HAP-1 (cell line): ENCODE results near the gene ARMCX2.

Experiments
- DNase-seq, 2 experiments: peaks; one replicate each; pipeline ENCODE4 v3.0.0-alpha.2; 2016 to 2020; ENCODE audit warnings: low spot score in 2 of 2
- H3K27me3 ChIP-seq: fragments of 250-450 bp; sonication (Bioruptor Pico); 2 replicates; pipeline ENCODE4 v1.5.1; 2020; ENCODE audit warnings: low read depth, mild to moderate bottlenecking, moderate library complexity
- H3K36me3 ChIP-seq: fragments of 250-450 bp; sonication (Bioruptor Pico); replicated peaks from 2 replicates; pipeline ENCODE4 v1.5.1; 2020; ENCODE audit warnings: mild to moderate bottlenecking
- H3K4me1 ChIP-seq: fragments of 250-450 bp; sonication (Bioruptor Pico); 2 replicates; pipeline ENCODE4 v1.5.1; 2020; ENCODE audit warnings: mild to moderate bottlenecking
- H3K4me3 ChIP-seq: fragments of 250-450 bp; sonication (Bioruptor Pico); 2 replicates; pipeline ENCODE4 v1.5.1; 2020; ENCODE audit warnings: mild to moderate bottlenecking, moderate library complexity
- H3K9me3 ChIP-seq: fragments of 250-450 bp; sonication (Bioruptor Pico); 2 replicates; pipeline ENCODE4 v1.5.1; 2020; ENCODE audit warnings: mild to moderate bottlenecking, moderate library complexity
- in situ Hi-C: fragments of 300-500 bp; cut with MboI; formaldehyde crosslinking; loops from 3 replicates; pipeline ENCODE4 v1.14.3; 2020; ENCODE audit warnings: low sequenced_read_pairs, inconsistent platforms, mixed read lengths

Gene ARMCX2

DNA sequence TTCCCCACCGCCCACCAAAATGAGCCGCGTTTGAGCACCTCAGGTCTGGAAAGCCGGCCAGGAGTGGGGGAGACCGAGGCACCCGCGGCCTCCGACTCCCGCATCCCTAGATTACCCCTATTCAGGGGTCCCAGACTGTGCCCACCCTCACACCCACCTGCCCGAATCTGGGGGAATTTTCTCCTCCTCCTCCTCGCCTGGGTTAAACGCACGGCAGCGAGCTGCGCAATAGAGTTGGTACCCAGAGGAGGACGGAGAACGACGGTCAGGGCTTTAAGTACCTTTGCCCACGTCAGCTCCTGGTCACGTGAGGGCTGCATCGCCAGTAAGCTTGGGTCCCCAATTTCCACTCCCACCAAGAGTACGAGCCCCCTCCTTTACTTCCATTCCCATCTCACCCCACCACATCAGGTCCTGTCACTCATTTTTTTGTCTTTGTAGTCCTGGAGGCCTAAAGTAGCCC, at the start of gene ARMCX2:
ARMCX2 (minus strand) TSS at position 250 of the 463 bp plus-strand sequence. CDS start 2,262 bp downstream, outside the sequence.
- no peaks in the 10 kb centered on the region for H3K36me3 ChIP-seq
- no peak for DNase-seq
- in situ Hi-C loops, result no loop called here
- H3K27me3 ChIP-seq, result peaks cover 9% of the 10 kb centered on the region; the same call in 1 of the 2 replicates
- no peak within 1 kb of the TSS for H3K4me3 ChIP-seq
- H3K4me1 ChIP-seq, result no peaks in the 10 kb centered on the region
- no peaks in the 10 kb centered on the region for H3K9me3 ChIP-seq

DNA sequence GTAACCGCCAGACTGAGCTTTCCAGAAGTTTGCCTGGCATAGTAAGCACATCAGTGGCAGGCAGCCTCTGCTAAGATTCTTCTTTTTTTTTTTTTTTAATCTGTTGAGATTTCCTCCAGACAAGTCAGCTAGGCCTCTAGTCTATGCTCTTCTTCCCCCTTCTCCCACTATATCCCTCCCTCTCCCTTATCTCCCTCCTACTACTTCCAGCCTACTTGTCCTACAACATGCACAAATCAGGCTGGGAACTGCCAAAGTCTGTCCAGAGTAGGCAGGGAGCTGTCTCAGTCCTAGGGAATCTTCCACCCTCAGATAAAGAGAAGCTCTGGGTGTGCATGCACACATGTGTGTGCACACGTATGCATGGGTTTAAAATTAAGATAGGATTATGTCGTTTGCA, 49.7 kb upstream of the ARMCX2 start:
- no peaks in the 10 kb centered on the region for H3K27me3 ChIP-seq
- H3K4me3 ChIP-seq, result no peak overlapping the region
- H3K9me3 ChIP-seq, result no peaks in the 10 kb centered on the region
- H3K4me1 ChIP-seq, result no peaks in the 10 kb centered on the region
- no peaks in the 10 kb centered on the region for H3K36me3 ChIP-seq
- DNase-seq, result no peak
- in situ Hi-C loops, result no loop called here

DNA sequence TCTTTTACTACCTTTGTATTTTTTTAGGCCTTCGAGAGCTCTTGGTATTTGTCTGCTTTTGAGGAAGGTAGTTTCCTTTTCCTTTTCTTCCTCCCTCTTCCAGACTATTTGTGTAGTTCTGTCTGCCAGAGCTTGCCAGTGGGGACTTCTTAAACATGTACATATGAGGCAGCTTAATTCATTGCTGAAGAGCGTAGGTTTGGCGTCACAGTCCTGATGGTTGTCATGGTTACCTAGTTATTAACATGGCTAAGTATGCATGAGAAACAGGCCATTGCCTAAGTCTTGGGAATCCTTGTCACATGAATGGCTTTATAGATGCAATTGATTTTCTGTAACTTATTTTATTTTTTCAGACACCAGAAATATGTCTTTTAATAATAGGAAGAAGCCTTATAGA, 48.5 kb upstream of the ARMCX2 start:
- in situ Hi-C loops, result no loop called here

DNA sequence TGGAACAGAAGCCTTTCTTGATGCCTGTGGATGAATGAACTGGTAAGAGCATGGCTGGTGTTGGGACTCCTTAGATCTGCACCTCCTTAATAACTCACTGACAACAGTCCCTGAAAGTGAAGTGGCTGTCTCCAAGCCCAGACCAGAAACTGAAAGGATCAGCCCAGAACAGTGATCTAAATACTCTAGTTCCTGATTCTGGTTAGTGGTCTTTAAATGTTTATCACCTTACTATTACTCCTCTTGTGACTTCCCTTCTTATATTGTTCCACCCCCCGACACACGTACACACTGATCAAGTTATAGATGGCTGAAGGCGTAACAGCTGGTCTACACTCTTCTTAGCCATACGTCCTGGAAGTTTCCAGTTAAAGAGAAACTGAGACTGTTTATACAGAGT, 33.8 kb upstream of the ARMCX2 start:
- Histone ChIP-seq H3K36me3 (no peaks in the 10 kb centered on the region), H3K4me1 (no peaks in the 10 kb centered on the region), H3K9me3 (no peaks in the 10 kb centered on the region), H3K27me3 (peaks cover 3% of the 10 kb centered on the region; the same call in 1 of the 2 replicates), H3K4me3 (no peak overlapping the region)
- DNase-seq, result no peak
- in situ Hi-C loops, result no loop called here

More for the DNA sequence above, 48.5 kb upstream of the ARMCX2 start:
- no peak overlapping the region for H3K4me3 ChIP-seq
- H3K9me3 ChIP-seq, result no peaks in the 10 kb centered on the region
- no peaks in the 10 kb centered on the region for H3K36me3 ChIP-seq
- no peaks in the 10 kb centered on the region for H3K27me3 ChIP-seq
- H3K4me1 ChIP-seq, result no peaks in the 10 kb centered on the region
- DNase-seq, result peak in 1 of 2 experiments; percentile 11

DNA sequence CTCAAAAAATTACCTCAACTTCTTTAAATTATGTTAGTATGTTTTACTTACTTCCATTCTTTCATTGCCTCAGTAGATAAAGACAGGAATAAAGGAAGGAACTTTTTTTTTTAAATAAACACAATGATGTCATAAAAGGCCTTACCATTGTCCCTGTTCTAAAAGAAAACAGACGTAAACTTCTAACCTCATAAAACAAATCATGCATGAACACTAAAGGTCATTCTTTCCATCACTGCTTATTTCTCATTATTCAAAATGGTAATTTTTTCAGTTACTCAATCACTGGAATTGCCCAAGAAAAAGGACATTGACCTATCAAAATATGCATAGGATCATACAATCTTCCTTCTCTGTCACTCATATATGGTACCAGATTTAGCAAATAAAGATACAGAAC, 32.2 kb upstream of the ARMCX2 start:
- in situ Hi-C loops, result no loop called here
- H3K9me3 ChIP-seq, result no peaks in the 10 kb centered on the region
- peak in 1 of 2 experiments; percentile 3 for DNase-seq

DNA sequence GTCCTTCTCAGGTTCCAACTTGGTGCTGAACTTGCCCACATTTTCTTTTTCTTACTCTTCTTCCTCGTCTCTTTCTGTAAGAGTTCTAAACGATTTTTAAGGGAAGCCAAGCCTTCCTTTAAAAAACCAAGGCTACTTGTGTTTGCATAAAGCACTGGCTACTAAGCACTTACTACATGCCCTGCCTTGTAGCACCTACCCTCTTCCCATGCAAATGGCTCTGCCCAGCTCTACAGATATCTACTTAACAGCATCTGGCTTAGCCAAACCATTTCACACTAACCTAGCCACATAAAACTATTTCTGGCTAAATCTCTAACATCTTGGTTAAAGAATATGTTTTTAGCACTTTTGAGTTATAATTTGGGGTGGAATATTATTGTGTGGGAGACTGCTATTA, 26.9 kb upstream of the ARMCX2 start:
- Histone ChIP-seq H3K9me3 (no peaks in the 10 kb centered on the region), H3K36me3 (no peaks in the 10 kb centered on the region), H3K4me1 (no peaks in the 10 kb centered on the region), H3K27me3 (peaks cover 9% of the 10 kb centered on the region; the same call in 1 of the 2 replicates), H3K4me3 (no peak overlapping the region)
- in situ Hi-C loops, result no loop called here
- no peak for DNase-seq

More for the DNA sequence above, 32.2 kb upstream of the ARMCX2 start:
- H3K4me1 ChIP-seq, result no peaks in the 10 kb centered on the region
- no peak overlapping the region for H3K4me3 ChIP-seq
- peaks cover 5% of the 10 kb centered on the region; the same call in 1 of the 2 replicates for H3K27me3 ChIP-seq
- no peaks in the 10 kb centered on the region for H3K36me3 ChIP-seq

DNA sequence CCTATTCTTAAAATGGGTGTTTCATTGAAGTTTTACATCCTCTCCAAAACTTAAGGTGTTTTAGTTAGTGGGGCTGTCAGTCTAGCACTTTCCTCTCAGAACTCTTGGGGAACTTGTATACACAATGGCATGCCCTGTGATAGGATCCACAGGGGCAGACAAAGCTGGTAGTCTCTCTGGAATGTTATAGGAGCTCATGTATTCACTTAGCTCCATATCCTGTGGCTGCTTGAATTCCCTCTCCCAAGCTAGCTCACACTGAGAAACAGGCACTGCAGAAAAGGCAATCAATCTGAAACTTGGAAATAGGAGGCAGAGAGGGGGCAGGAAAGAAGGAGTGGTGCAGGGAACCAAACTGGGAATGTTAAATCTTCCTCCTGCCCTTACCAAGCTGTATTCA, 26.3 kb upstream of the ARMCX2 start:
- Histone ChIP-seq H3K4me3 (no peak overlapping the region), H3K4me1 (no peaks in the 10 kb centered on the region), H3K9me3 (no peaks in the 10 kb centered on the region), H3K36me3 (no peaks in the 10 kb centered on the region), H3K27me3 (peaks cover 9% of the 10 kb centered on the region; the same call in 1 of the 2 replicates)
- in situ Hi-C loops, result no loop called here
- DNase-seq, result no peak

DNA sequence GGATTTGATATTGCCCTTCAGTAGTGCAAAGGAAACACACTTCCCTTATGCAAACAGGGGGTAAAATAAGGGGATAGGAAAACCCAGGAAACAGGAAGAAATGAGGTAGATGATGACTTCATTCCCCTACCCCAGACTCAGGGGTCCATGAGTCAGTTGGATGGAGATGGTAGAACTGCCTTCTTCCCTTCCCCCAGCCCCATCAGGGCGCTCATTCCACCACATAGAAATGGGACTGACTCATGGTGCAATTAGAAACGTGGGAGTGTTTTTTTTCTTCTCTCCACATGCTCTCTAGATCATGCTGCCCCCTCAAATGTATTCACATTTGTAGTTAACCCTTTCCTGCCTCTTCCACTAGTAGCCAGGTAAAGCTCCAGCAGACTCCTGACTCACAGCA, 23.1 kb upstream of the ARMCX2 start:
- peaks cover 6% of the 10 kb centered on the region; the same call in 1 of the 2 replicates for H3K27me3 ChIP-seq

DNA sequence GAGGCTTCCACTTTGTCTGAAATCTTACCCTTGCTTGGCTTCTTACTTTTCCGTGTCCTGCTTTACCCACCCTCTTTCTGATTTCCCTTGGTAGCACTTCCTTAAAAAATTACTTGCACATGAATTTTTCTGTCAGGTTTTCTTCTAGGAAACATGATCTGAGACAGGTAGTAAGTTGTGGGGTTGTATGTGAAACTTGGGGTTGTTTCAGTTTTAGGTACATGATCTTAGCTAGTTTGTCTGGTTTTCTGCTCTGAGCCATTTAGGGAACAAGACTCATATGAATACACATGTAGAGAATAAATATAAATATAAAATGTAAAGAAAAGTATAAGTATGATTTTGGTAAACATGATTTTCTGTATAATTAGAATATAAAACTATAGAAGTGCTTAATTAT, 17.4 kb upstream of the ARMCX2 start:
- Histone ChIP-seq H3K9me3 (no peaks in the 10 kb centered on the region), H3K36me3 (no peaks in the 10 kb centered on the region), H3K27me3 (no peaks in the 10 kb centered on the region), H3K4me3 (no peak overlapping the region), H3K4me1 (no peaks in the 10 kb centered on the region)
- in situ Hi-C loops, result no loop called here
- no peak for DNase-seq

More for the DNA sequence above, 23.1 kb upstream of the ARMCX2 start:
- no peaks in the 10 kb centered on the region for H3K9me3 ChIP-seq
- no peaks in the 10 kb centered on the region for H3K36me3 ChIP-seq
- in situ Hi-C loops, result no loop called here
- no peak for DNase-seq
- no peaks in the 10 kb centered on the region for H3K4me1 ChIP-seq
- no peak overlapping the region for H3K4me3 ChIP-seq

DNA sequence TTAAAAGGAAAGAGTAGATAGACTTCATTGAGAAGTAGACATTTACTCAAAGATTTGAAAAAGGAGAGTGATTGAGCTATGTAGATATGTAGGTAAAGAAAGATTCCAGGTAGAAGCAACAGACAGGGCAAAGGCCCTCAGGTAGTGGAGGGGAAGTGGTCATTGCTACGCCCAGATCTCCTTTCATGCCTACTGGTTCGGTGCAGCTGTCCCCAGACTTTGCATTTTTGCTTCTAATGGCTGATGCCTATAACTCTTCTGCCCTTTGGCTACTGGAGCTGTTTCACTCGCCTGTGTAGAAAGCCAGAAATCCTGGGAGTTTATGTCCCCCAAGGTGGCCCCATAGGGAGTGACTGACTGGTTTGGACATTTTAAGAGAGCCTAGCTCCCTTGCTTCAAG, 16.9 kb upstream of the ARMCX2 start:
- Histone ChIP-seq H3K36me3 (no peaks in the 10 kb centered on the region), H3K9me3 (no peaks in the 10 kb centered on the region), H3K27me3 (no peaks in the 10 kb centered on the region), H3K4me1 (no peaks in the 10 kb centered on the region), H3K4me3 (no peak overlapping the region)
- no peak for DNase-seq
- in situ Hi-C loops, result no loop called here

DNA sequence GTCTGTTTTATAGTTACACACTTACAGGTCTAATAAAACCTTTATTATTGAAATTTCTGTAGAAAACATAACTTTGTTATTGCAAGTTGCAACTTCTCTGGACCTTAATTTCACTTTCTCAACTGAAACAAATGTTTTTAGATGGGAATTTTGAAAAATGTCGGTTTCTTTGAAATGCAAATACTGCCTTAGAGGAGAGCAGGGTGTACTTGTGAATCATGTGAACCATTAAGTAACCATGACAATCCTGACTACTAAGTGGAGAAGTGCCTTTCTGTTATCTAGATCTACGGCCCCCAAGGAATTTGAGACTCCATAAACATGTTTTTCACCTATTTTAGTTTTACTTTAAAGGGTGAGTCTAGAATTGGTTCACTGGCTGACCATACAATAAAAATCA, 8.5 kb upstream of the ARMCX2 start:
- no peak overlapping the region for H3K4me3 ChIP-seq
- DNase-seq, result peak in 1 of 2 experiments; percentile 22
- H3K27me3 ChIP-seq, result 0 out of 2 replicates have a peak, but pooled peaks cover 5% of the 10 kb centered on the region
- no peaks in the 10 kb centered on the region for H3K9me3 ChIP-seq
- in situ Hi-C loops, result no loop called here
- no peaks in the 10 kb centered on the region for H3K36me3 ChIP-seq
- H3K4me1 ChIP-seq, result peaks cover 8% of the 10 kb centered on the region

DNA sequence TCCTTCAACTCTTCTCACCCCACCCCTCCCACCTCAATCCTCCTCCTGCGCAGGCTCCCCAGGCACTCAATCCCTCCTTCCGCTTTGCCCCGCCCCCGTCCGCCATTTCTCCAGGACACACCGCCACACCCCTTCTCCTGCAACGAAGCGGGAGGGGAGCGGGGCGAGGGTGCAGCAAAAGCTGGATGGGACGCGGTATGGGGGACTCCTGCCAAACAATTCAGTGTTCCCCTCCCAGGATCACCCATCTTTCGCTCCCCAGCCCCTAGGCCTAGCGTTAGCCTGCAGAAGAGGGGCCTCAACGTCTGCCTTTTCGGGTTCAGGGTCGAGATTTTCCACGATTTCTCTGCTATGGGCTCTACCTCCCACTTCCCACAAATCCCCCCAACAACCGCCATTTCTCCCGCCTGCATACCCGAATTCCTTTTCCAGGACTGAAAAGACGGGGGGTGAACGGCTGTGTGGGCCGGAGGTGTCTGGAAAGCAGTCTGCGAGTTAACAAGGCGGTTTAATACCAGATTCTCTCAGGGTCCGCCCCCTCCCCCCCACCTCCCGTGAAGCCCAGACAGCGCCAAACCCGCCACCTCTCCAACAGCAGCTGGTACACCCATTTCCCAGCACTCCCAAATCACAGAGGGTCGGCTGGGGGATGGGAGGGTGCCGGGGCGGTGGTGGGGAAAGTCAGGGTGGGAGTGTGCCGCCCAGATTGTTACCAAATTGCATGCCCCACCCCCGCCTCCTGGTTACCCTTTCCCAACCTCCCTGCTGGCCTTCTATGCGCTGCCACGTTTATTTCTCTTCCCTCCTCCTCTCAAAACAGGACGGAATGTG, 774 bp downstream of the ARMCX2 start:
- in situ Hi-C loops, result no loop called here
- Histone ChIP-seq H3K36me3 (no peaks in the 10 kb centered on the region), H3K27me3 (peaks cover 8% of the 10 kb centered on the region; the same call in 1 of the 2 replicates), H3K4me3 (no peak overlapping the region), H3K9me3 (no peaks in the 10 kb centered on the region), H3K4me1 (no peaks in the 10 kb centered on the region)
- no peak for DNase-seq

DNA sequence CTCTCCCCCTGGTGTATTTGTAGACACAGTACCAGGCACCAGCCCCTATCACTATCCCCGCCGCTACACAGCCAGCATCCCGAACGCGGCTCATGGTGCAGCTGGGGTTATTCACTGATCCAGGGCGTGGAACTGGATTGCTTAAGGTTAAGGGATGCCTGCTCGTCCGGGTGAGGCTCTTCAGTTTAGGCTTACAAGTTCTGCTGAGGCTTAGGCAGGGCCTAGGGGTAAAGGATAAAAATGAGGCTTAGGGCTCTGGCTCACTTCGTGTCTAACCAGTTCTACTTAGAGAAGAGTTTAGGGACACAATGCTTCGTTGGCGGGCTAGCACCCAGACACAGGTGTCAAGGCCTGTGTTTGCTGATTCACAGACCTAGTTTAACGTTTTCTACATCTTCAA, 2.2 kb downstream of the ARMCX2 start:
- Histone ChIP-seq H3K27me3 (peaks cover 4% of the 10 kb centered on the region; the same call in 1 of the 2 replicates), H3K9me3 (no peaks in the 10 kb centered on the region), H3K36me3 (no peaks in the 10 kb centered on the region), H3K4me1 (no peaks in the 10 kb centered on the region), H3K4me3 (no peak overlapping the region)
- in situ Hi-C loops, result no loop called here
- DNase-seq, result no peak

DNA sequence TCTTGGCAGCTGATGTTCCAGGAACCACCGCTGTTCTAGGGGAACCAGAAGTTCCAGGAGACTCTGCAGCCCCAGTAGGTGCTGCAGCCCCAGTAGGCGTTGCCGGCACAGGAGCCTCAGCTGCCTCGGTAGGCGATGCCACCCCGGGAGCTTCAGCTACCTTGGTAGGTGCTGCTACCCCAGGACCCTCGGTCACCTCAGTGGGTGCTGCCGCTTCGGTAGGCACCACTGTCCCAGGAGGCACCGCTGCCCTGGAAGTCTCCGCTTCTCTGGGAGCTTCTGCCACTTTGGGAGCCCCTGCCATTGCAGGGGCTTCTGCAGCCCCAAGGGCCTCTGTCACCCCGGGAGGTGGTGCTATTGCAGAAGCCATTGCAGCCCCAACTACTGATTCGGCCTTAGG, 2.8 kb downstream of the ARMCX2 start:
- Histone ChIP-seq H3K36me3 (no peaks in the 10 kb centered on the region), H3K9me3 (no peaks in the 10 kb centered on the region), H3K4me3 (no peak overlapping the region), H3K4me1 (no peaks in the 10 kb centered on the region), H3K27me3 (peaks cover 4% of the 10 kb centered on the region; the same call in 1 of the 2 replicates)
- in situ Hi-C loops, result no loop called here
- no peak for DNase-seq
